H1 (cell line): ENCODE measurements around the gene TOP2A. TPM values are rescaled to one million over a fixed set of nuclear protein-coding genes. Genes with fewer than 3 reads are reported as not detected.

Experiments used
- ATF3 ChIP-seq: IDR thresholded peaks from 2 replicates; pipeline ENCODE4 v1.6.1; 2011; ENCODE audit warnings: low read depth, mild to moderate bottlenecking, low read length; ENCODE audit not compliant: insufficient read depth
- GTF2F1 ChIP-seq: IDR thresholded peaks from 2 replicates; pipeline ENCODE4 v1.6.1; 2012; ENCODE audit warnings: low read depth, low read length, improper control_type of control experiment, borderline replicate concordance
- polyA plus RNA-seq, 7 experiments: library from polyadenylated mRNA; depleted of rRNA in 3 of 7; stranded (reverse) in 5 of 7; unstranded in 2 of 7; fragments of >200 nt in 5 of 7; fragments of 200-250 nt in 2 of 7; gene quantifications; 1 replicate in 5 of 7; 2 replicates in 1 of 7; 4 replicates in 1 of 7; pipeline versions ENCODE4 v1.2.1 to v1.2.3, GENCODE V29; 2011 to 2013; ENCODE audit warnings: missing spikeins in 2 of 7, mixed read lengths in 2 of 7
- total RNA-seq: library from RNA; stranded (reverse); fragmentation: NEBNext Ultra II Directional; extraction: Animal tissue kit (Norgen Biotek cat#: 25700); gene quantifications from 2 replicates; pipeline ENCODE4 v1.2.1, GENCODE V29; 2021

The TOP2A gene
- total and polyA plus RNA-seq, 2 of the 8 experiments (the other 6 are each of a cell fraction or from before 2014, with no cell fraction given) = 83.1 to 291 TPM

GRCh38 chr17:40346765-40347158 lies 70.9 kb downstream of the TOP2A start (continued):
- no peak for TF ChIP-seq ATF3
- no peak for TF ChIP-seq GTF2F1
